HG02759 (cell line): ENCODE measurements around the gene MORN3.
"Not testable (repeated sequence)": the region's sequence is repeated elsewhere in the genome, so short reads cannot be mapped to it uniquely, and the experiment has no call there.

ENCODE experiments used
- ATAC-seq: cut with Tn5 transposase; IDR thresholded peaks from one replicate; pipeline ENCODE4 v1.9.1; 2021; ENCODE audit warnings: mild to moderate bottlenecking, moderate library complexity; ENCODE audit not compliant: unreplicated experiment

MORN3 gene

DNA sequence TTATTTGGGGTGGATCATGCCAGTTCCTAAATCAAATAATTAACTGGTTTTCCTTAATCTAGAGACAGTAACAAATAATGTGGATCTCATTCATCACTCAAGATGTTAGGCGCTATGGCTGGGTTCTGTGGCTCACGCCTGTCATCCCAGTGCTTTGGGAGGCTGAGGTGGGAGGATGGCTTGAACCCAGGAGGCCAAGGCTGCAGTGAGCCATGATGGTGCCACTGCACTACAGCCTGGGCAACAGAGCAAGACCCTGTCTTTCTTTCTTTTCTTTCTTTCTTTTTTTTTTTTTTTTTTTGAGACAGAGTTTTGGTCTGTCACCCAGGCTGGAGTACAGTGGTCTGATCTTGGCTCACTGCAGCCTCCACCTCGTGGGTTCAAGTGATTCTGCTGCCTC lies 23.3 kb upstream of the MORN3 start:
- ATAC-seq = not testable (repeated sequence)

DNA sequence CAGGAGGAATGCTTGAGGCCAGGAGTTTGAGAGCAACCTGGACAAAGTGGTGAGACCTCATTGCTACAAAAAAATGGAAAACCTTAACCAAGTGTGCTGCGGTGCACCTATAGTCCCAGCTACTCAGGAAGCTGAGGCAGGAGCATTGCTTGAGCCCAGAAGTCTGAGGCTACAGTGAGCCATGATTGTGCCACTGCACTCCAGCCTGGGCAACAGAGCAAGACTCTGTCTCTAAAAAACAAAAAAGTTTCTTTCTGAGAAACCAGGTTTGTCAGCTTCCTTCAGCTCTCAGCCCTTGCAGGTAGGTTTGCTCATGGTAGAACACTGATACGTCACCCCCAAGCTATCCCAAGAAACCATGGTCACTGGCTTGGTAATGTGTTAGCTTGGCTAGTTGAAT lies 20.0 kb upstream of the MORN3 start:
- no peak for ATAC-seq

DNA sequence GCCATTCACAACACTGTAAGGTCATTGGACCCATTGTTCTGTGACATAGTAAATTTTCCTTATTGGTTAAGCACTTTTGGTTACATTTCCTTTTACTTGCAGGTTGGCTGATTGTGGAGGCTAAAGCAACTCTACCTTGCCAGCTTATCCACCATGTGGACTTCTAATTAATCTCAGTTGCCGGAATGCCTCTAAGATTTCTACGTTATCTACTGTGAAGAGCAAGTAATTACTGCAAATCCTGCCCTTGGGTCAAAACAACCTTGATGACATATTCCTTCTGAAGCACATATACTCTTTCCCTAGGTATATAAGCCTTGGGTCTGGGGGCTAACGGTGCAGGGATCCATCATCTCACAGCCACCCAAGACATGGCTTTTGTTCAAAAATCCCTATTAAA lies 19.5 kb upstream of the MORN3 start:
- no peak for ATAC-seq

DNA sequence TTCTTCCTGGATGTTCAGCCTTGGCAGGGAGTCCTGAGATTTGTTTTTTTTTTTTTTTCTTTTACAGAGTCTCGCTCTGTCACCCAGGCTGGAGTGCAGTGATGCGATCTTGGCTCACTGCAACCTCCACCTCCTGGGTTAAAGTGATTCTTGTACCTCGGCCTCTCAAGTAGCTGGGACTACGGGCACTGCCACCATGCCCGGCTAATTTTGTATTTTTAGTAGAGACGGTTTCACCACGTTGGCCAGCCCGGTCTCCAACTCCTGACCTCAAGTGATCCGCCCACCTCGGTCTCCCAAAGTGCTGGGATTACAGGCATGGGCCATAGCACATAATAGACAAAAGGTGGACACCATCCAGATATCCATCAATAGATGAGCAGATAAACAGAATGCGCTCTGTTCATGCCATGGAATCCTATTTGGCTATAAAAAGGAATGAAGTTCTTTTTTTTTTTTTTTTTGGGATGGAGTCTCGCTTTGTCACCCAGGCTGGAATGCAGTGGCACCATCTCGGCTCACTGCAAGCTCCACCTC lies 10.3 kb upstream of the MORN3 start:
- not testable (repeated sequence) for ATAC-seq

DNA sequence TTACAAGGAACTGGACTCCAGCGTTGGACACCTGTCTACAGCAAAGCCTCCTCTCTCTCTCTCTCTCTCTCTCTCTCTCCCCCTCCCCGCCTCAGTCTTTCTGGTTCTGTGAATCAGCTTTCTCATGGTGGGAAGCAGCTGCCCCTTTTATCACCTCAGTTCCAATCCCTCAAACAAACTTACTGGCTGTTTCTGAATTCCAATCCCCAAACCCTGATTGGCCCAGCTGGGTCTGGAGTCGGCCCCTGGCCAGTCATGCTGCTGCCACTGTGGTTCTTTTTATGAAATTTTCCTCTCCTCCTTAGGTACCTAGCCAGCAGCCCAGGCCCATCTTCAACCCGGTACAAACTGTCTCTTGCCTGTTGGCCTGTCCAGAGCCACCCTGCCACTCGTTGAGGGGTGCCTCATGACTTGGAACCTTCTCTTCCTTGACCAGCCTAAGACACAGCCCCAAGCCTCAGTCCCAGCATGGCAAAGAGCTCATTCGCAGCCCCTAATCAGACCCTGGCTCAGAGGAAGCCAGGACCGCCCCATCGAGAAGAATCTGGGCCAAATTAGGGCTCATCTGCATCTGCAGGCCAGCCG lies 9.4 kb upstream of the MORN3 start:
- ATAC-seq = no peak

DNA sequence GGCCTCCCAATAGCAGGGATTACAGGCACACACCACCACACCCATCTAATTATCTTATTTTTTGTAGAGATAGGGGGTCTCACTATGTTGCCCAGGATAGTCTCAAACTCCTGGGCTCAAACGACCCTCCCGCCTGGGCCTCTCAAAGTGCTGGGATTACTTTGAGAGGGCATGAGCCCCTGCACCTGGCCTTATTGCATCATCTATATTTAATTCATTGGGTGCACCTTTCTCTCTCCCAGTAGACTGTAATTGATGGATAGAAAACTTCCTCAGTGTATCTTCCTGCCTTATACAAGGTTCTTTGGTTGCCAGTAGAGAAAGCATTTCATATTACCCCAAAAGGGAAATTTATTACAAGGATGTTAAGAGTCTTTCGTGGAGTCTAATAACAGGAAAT lies 8.9 kb upstream of the MORN3 start:
- ATAC-seq = no peak

DNA sequence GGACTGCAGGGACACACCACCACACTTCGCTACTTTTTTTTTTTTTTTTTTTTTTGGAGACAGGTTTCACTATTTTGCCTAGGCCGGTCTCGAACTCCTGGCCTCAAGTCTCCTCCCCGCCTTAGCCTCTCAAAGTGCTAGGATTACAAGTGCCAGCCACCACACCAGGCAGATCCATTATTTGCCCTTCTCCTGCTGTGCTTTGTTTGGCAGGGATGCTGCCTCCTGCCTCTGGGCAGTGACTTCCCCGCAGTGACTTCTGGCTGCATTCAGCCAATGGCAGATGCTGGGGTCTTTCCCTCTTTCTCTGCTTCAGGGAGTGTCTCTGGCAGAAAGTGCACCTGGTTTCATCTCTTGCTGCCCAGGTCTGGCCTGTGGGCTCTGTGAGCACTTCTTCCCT lies 6.7 kb upstream of the MORN3 start:
- no peak for ATAC-seq

DNA sequence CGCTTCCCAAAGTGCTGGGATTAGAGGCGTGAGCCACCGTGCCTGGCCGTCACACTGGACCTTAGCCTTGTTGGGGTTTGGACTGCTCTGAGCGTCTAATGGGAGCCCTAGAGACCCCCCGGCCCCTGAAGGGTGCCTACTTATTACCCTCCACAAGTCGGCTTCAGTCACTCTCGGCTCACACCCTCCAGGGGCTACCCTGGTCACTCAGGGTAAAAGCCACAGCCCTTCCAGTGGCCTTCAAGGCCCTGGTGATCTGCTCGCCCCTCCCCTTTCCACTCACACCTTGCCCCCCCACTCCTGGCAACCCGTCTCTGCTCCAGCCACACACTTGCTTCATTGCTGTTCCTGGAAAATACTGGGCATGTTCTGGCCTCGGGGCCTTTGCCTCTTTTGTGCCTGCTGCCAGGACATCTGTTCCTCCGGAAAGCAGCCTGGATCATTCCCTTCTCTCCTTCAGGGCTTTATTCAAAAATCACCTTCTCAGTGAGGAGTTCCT lies 3.6 kb upstream of the MORN3 start:
- no peak for ATAC-seq

DNA sequence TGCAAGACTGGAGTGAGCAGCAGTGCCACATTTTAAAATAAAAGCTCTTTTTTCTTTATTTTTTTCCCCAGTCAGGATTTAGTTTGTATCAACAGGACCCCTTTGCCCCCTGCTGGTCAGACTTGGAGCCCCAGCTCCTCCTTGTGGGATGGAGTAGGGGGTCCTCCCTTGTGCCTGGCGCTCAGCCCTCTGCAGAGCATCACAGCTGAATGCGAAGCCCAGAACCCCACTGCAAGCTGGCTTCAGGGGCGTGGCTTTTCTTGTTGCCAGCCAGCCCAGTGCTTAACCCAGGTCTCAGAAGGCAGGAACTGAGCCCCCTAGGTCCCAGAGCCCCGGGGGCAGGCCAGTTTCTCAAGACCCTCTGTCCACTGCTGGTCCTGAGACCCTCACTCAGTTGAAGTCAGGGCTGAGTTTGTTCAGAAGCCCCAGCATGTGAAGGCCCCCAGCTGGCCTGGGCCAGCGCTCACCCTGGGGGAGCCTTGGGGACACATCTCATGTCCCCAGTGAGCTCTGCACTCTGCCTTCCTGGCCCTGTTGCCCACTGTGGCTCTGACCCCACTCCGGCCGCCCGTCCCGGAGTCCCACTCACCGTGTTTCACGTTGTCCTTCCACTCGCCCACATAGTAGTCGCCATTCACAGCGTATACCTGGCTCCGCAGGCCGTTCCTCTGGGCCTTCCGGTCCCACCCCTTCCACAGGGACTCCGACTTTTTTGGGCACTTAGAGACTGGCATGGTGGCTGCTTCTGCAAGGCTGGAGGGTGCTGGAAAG lies 519 bp downstream of the MORN3 start:
- no peak for ATAC-seq

DNA sequence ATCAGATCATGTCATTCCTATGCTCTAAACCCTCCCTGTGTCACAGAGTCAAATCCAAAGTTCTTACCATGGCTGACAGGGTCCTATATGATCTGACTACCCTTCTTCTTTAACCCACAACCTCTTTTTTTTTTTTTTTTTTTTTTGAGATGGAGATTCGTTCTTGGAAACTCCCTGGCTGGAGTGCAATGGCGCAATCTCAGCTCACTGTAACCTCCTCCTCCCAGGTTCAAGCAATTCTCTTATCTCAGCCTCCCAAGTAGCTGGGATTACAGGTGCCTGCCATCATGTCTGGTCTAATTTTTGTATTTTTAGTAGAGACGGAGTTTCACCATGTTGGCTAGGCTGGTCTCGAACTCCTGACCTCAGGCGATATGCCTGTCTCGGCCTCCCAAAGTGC lies 2.6 kb downstream of the MORN3 start:
- ATAC-seq = not testable (repeated sequence)

DNA sequence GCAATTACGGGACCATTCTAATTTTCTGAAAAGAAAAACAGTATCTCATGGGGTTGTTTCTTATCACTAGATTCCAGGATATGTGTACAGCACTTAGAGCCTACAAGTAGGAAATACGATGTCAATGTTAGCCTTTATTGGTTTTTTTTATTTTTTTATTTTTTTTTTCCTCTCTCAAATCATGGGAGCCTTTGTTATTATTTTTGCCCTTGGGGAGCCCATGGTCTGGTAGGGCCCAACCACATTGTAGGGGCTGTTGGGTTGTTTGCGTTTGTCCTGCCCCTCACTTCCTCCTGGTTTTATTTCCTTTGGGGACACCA lies 5.9 kb downstream of the MORN3 start:
- ATAC-seq = no peak

DNA sequence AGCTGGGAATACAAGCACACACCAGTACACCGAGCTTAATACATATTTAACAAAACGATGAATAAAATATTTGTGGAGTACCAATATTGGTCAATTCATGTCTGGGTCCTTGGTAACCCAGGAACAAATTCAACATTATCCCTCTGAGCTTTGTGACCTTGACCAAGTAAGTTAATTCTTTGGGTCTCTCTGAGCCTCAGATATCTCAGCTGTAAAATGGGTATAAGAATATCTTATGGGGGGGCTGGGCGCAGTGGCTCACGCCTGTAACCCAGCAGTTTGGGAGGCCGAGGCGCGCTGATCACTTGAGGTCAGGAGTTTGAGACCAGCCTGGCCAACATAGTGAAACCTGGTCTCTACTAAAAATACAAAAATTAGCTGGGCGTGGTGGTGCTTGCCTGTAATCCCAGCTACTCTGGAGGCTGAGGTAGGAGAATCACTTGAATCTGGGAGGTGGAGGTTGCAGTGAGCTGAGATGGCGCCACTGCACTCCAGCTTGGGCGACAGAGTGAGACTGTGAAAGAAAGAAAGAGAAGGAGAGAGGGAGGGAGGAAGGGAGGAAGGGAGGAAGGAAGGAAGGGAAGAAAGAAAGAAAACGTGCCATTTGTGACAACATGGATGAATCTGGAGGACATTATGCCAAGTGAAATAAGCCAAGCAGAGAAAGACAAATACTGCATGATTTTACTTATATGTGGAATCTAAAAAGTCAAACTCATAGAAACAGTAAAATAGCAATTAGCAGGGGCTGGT lies 7.9 kb downstream of the MORN3 start:
- not testable (repeated sequence) for ATAC-seq

DNA sequence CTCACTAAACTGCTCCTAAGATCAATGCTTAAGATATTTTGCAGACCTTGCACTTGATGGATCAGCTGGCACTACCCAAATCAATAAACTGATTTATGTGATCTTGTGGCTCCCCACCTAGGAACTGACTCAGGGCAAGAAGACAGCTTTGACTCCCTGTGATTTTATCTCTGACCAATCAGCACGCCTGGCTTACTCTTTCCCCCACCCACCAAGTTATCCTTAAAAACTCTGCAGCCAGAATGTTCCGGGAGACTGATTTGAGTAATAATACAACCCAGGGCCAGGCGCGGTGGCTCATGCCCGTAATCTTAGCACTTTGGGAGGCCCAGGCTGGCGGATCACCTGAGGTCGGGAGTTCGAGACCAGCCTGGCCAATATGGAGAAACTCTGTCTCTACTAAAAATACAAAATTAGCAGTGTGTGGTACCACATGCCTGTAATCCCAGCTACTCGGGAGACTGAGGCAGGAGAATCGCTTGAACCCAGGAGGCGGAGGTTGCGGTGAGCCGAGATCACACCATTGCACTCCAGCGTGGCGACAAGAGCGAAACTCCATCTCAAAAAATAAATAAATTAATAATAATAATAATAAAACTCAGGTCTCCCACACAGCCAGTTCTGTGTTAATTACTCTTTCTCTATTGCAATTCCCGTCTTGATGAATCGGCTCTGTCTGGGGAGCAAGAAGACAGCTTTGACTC lies 12.0 kb downstream of the MORN3 start:
- ATAC-seq = no peak

DNA sequence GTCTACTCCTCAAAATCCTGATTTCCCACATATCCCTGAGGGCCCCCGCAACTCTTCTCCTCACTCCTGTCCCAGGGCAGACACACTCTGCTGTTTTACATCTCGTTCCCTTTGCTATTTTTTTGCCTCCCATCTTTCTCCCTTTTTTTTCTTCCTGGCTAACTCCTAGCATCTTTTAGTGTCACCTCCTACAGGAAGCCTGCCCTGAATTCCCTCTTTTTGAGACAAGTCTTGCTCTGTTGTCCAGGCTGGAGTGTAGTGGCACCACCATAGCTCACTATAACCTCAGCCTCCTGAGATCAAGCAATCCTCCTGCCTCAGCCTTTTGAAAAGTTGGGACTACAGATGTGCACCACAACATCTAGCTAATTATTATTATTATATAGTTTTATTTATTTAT lies 13.3 kb downstream of the MORN3 start:
- no peak for ATAC-seq

DNA sequence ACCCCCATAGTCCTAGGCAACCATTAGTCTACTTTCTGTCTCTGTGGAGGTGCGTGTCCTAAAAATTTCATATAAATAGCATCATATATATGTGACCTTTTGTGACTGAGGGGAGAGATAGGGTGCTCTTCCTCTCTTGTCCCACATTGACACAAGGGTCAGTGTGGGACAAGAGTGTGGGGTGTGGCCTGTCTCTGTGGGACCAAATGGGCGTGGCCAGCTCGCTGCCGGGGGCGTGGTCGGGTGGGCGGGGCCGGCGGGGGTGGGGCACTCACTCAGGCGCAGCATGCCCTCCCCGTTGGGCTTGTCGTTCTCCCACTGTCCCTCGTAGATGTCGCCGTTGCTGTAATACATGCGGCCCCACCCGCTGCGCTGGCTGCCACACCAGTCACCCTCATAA lies 15.5 kb downstream of the MORN3 start:
- no peak for ATAC-seq

DNA sequence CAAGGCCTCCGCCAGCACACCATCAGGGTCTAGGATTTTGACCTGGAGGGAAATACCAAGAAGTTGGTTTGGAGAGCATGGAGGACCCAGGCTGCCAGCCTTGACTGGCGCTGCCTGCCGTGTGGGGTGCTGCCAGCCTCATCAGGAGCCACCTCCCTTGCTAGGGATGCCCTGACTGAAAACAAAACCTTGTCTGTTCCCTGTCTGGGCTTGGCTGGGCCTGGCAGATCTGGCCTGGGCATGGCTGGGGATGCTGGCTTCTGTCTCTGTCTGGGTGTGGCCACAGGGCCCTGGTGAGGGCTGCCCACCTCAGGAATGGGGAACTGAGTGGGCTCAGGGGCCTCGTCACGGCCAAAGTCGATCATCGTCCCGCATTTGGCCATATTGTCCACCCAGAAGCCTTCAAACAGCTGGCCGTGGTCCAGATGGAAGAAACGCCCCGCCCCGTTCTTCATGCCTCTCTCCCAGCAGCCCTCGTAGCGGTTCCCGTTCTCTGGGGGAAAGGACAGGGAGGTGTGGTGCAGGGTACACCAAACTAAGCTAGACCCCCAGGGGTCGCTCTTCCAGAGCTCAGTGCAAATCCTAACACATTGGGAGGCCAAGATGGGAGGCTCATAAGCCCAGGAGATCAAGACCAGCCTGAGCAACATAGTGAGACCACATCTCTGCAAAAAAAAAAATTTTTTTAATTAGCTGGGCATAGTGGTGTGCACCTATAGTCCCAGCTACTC lies 16.5 kb downstream of the MORN3 start:
- no peak for ATAC-seq

DNA sequence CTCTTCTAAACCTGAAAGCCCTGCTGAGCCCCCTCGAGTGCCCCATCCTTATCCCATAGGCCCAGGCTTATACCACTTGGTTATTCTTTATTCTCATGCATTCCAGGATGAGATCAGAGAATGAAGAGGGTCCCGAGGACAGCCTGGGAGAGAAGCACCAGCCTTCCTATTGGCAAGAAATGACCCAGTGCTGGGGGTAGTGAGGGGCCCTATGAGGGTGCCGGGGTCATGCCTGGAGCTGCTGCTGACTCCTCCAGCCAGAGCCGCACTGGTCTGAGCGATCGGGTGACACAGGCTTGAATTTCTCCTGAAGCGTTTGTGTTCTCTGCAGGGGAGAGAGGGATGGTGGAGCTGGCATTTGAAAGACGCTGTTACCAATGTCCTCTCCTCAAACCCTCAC lies 18.1 kb downstream of the MORN3 start:
- no peak for ATAC-seq

DNA sequence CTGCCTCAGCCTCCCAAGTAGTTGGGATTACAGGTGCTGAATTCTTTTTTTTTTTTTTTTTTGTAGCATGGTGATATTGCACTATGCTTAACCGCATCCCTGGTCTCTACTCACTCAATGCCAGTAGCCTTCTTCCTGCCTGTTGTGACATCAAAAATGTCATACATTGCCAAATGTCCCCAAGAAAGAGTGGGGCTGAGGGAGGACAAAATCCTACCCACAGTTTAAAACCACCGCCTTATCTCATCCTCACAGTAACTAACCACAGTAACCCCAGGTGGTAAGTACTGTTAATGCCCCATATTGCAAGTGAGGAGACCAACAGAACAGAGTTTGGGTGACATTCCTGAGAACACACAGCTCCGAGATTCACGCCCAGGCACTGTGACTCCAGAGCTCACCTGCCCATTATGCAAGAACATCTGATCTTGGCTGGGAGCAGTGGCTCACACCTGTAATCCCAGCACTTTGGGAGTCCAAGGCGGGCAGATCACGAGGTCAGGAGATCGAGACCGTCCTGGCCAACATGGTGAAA lies 19.6 kb downstream of the MORN3 start:
- ATAC-seq = no peak

DNA sequence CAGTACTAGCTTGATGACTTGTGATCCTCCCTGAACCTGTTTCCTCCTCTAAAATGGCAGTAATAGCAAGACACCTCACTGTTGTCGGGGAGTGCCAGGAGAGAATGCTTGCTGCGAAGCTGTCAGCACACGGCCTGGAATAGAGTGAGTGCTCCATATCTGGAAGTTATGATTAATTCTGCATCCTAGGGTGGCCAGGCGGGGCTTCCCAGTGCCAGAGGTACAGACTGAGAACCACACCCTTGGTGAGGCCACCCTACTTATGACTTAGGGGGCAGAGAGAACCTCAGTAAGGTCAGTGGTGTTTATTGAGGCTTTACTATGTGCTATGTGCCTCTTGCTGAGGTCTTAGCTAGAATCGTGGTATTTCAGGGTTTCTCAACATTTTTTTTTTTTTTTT lies 20.1 kb downstream of the MORN3 start:
- no peak for ATAC-seq

DNA sequence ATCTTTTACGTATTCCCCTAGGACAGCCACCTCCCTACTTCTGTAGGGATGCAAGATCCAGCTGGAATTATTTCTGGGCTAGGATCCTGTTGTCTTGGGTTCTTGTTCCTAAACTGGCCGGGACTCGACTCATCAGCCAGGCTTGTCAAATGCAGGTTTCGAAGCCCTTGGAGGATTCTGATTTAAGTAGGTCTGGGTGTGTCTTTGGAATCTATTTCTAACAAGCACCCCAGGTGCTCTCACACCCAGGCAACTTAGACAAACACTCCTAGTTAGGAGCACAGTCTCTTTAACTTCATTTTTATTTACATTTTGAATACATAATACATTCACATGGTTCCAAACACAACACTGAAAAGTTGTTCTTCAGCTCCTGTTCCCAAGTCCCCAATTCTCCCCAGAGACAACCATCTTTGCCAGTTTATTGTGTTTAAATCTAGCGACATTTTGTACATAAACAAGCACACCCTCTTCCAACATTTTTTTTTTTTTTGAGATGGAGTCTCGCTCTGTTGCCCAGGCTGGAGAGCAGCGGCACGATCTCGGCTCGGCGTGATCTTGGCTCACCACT lies 20.9 kb downstream of the MORN3 start:
- no peak for ATAC-seq
